NCI-H2107 (cell line): ENCODE results near the gene HAPLN2.

Source experiments
- DNase-seq: peaks from one replicate; lab custom pipeline; 2025; lab: John Stamatoyannopoulos, UW

Gene HAPLN2

DNA sequence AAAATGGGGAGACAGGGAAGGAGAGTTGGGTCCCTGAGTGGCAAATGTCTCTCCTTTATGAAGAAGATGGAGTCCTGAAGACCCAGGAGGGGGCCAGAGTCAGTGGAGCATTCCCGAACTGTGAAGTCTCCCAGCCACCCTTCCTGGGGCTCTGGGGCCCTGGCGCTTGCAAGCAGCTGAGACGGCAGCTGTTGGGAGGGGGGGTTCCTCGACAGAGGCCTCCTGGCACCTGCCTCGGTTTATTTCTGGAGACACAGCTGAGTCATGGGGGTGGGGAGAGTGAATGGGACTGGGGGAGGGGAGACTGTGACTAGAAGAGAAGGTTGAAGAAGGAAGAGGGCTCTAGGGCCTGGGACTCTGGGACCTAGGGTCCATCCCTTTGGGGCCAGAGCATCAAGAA, 44.0 kb downstream of the HAPLN2 start:
- DNase-seq, result no peak

DNA sequence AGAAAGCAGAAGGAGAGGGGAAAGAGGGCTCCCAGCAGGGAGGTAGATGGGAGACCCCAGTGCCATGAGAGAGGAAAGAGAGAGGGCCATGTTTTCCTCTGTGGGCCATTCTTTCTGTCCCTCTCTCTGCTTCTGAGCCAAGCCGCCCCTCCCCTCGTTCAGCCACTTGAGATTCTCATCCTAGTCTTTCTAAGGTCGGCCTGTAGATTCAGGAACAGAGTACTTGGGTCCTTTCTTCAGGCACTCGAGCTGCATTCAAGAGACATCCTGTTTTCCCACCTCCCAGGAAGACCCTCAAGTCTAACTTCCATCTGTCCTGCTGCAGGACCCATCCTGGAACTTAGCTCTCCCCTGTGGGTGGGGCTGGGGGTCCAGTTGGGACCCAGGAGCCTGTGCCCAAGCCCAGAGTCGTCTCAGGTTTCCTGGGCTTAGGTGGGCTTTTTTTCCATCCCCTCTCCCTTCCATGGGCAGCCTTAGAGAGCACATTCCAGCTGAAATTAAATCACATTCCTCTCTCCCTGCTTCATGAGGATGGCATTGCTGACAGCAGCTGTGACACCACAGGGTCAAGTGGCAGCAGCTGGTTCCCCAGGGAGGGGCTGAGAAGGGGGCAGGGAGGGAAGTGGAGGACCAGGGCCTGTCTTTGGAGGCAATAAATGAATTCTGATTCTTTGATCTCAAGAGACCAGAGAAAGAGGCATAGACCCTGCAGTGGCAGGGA, 45.0 kb downstream of the HAPLN2 start:
- DNase-seq, result no peak

GRCh38 chr1:156664767-156665411, 45.7 kb downstream of the HAPLN2 start:
- no peak for DNase-seq

GRCh38 chr1:156665539-156665938, 46.3 kb downstream of the HAPLN2 start:
- no peak for DNase-seq

DNA sequence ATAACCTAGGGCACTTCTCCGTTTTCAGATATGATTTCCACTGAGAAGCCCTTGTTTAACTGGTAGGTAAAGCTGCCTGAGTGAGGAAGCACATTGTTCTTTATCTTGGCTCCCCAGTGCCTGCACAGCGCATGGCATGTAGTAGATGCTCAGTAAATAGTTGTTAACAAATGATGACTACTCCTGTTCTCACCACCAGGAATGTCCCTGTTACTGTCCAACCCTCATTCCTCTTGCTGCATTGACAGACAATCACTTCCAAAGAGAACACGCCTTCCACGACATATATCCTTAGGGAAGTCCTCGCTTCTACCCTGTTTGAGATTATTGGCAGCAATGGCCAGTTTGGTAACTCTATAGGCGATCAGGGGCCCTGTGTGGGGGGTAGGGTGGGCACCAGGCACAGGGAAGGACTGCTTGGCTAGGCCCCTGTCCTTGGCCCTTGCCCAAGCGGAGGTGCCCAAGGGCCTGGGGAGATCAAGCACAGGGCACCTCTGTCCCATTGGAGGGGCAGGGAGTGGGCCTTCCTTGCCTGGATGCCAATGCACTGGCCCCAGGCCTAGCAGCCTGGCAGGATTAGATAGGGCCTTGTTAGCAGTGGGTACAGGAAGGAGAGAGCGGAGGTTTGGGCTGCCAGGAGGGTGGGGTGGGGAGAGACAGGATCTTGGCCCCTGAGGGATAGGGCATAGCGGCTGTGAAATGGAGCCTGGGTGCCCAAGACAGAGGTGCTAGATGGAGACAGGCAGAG, 47.8 kb downstream of the HAPLN2 start:
- DNase-seq, result no peak

- no peak for DNase-seq
Measured at GRCh38 chr1:156667610-156667967, 48.4 kb downstream of the HAPLN2 start.

DNA sequence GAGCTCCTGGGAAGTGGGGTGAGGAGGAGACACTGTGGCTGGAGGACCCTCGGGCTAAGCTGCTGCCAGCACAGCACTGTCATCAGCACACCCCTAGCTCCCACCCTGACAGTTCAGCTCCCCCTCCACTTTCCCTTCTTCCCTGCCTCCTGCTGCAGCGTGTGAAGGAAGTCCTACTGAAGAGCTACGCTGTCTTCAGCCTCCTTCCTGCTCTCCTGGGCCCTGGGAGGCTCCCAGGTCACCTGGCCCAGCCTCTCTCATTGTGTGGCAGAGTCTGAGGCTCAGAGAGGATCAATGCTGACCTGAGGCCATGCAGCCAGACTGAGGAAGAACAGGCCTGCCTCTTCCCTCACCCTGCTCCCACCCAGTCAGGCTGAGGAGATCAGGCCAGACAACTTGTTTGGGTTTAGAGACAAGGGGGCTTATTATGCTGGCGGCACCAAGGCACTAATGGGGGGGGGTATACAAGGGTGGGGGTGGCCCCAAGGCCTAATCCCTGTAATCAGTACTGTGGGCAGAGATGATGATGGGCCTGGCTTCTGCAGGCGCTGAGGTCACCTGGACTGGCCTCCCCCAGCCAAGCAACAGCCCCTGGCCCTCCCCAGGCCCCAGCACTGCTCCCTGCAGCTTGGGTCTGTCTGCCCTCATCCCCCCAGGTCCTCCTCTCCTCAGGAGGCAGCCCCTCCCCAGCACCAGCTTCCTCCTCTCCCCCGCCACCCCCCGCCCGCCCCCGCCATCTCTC, 48.9 kb downstream of the HAPLN2 start:
- DNase-seq, result no peak

DNA sequence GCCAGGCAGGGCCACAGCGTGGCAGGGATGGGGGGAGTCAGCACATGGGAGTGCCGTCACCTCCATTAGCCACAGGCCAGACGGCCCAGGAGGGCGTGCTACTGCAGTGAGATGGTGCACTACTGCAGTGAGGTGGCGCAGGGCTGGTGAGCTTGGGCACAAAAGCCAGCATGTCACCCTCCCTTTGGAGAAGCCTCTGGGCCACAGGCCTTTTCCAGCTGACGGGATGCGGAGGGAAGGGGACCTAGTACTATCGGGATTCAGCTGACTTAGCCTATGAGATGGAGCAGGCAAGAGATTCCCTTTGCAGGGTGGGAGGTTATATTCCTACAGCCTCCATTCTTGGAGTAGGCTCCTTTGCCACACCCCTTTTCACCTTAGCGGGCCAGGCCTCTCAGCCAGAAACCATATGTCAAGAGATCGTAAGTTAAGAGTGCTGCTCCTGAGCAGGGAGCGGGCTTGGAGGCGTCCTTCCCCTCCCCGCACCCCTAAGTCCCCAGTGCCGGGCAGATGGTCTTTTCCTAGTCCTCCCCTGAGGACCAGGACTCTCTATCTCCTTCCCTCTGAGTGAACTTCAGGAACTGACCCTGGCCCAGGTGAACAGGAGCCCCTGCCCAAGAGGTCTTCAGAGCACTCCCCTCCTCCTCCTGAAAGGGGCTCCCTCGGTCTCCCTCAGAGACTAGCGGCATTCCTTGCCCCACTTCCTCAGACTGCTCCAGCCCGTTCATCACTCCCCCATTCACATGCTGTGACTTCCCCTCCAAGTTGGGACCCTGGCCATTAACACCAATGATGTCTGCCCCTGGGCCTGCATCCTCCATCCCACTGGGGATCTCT, 49.8 kb downstream of the HAPLN2 start:
- no peak for DNase-seq

- no peak for DNase-seq
Measured at GRCh38 chr1:156669794-156670193, 50.6 kb downstream of the HAPLN2 start.

DNA sequence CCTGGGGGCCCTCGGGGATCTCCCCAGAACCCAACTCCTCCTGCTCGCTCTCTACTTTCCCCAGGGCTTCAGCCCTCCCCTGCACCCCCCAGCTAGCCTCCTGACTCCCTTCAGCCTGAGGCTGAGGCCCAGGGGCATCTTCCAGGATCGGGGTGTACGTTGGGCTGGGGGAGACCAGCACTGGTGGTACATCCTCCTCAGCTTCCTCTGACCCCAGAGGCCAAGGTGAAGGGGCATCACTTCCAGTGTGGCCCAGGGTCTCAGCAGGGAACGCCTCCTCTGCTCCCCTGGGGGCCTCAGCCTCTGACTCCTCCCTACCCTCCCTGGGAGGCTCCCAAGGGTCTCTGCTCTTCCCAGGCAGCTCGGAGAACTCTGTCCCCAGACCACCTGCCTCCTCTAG, 51.1 kb downstream of the HAPLN2 start:
- DNase-seq, result no peak

GRCh38 chr1:156670791-156671190, 51.6 kb downstream of the HAPLN2 start:
- no peak for DNase-seq

DNA sequence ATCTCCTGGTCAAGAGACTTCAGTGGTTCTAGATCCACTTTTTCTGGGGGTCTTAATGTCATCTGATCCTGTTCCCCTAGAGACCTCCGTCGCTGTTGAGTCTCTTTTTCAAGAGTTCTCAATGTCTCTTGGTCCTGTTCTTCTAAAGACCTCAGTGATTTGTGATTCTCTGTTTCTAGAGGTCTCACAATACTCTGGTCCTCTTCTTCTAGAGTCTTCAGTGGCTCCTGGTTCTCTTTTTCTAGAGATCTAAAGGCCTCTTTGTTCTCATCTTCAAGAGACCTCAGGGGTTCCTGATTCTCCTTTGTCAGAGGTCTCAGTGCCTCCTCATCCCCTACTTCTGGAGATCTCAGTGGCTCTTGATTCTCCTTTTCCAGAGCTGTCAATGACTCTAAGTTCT, 52.6 kb downstream of the HAPLN2 start:
- DNase-seq, result no peak

- no peak for DNase-seq
Measured at GRCh38 chr1:156673387-156674121, 54.3 kb downstream of the HAPLN2 start.
